ENCODE data around the gene PEG3.

Gene PEG3

GRCh38 chr19:56806639-56807038, 33.9 kb downstream of the PEG3 start:
- no peak for DNase-seq

All from effector CD8-positive, alpha-beta T cell (primary cell).